MCF 10A (cell line): ENCODE data around the gene RDH14. TPM values are rescaled to one million over a fixed set of nuclear protein-coding genes. Genes with fewer than 3 reads are reported as not detected.

ENCODE experiments used
- BruUV-seq: library from RNA; stranded (reverse); fragments of 400-500 nt; replicated peaks from 2 replicates; lab custom pipeline; 2021; lab: Mats Ljungman, UMichigan
- CTCF ChIA-PET: fragments of 300-600 bp; sonication (Branson Sonifier 250); formaldehyde crosslinking; extraction: SDS; loops from one replicate; lab custom pipeline; 2021; ENCODE audit warnings: antibody characterized with exemption, inconsistent platforms; lab: Yijun Ruan, JAX
- POLR2A ChIA-PET: fragments of 300-600, 350-650 bp; sonication (Branson Sonifier 250); formaldehyde crosslinking; extraction: SDS; loops from one replicate; lab custom pipeline; 2020; ENCODE audit warnings: antibody characterized with exemption, inconsistent platforms; lab: Yijun Ruan, JAX
- DNase-seq: peaks from one replicate; pipeline ENCODE4 v3.0.0-alpha.2; 2018; ENCODE audit not compliant: unreplicated experiment
- H3K27ac Mint-ChIP-seq: one replicate; pipeline ENCODE4 v1.8.0; 2022; ENCODE audit warnings: mild to moderate bottlenecking, low read depth, mixed read lengths; ENCODE audit not compliant: unreplicated experiment
- H3K27me3 Mint-ChIP-seq: one replicate; pipeline ENCODE4 v1.8.0; 2022; ENCODE audit warnings: mixed read lengths; ENCODE audit not compliant: insufficient read depth, unreplicated experiment
- H3K36me3 Mint-ChIP-seq: one replicate; pipeline ENCODE4 v1.8.0; 2022; ENCODE audit warnings: mild to moderate bottlenecking, moderate library complexity, mixed read lengths; ENCODE audit not compliant: insufficient read depth, unreplicated experiment
- H3K4me1 Mint-ChIP-seq: one replicate; pipeline ENCODE4 v1.8.0; 2022; ENCODE audit warnings: mixed read lengths; ENCODE audit not compliant: insufficient read depth, unreplicated experiment
- H3K4me3 Mint-ChIP-seq: one replicate; pipeline ENCODE4 v1.8.0; 2022; ENCODE audit warnings: mild to moderate bottlenecking, moderate library complexity, mixed read lengths; ENCODE audit not compliant: unreplicated experiment
- H3K9me3 Mint-ChIP-seq: one replicate; pipeline ENCODE4 v1.8.0; 2022; ENCODE audit warnings: mixed read lengths; ENCODE audit not compliant: unreplicated experiment
- CTCF ChIP-seq: fragments of 200-600 bp; IDR thresholded peaks from one replicate; pipeline ENCODE4 v1.8.0; 2022; ENCODE audit warnings: antibody characterized with exemption, mild to moderate bottlenecking; ENCODE audit not compliant: unreplicated experiment
- intact Hi-C: fragments of 100-400 bp; cut with micrococcal nuclease; formaldehyde crosslinking; loops from 2 replicates; pipeline ENCODE4 v1.14.1; 2022
- total RNA-seq: library from RNA; stranded (reverse); gene quantifications from 2 replicates; pipeline ENCODE4 v1.2.3, GENCODE V29; 2022

The RDH14 gene
- total RNA-seq, 1 experiment from 2014 or later, result 19.2 TPM

- ChIA-PET POLR2A (interaction anchor here (0.6 to 0.7 kb wide), 2 partner anchors 10 to 123 kb away, joined by 3 to 4 read pairs; no protein-coding TSS in a partner anchor), CTCF (interaction anchor here (0.6 to 6.5 kb wide), 50 partner anchors 9 to 1347 kb away, joined by 3 to 44 read pairs (median 4); partner anchors contain the start of gene RDH14)
- Mint-ChIP-seq H3K4me3 (no peak overlapping the region), H3K4me1 (no peaks in the 10 kb centered on the region), H3K9me3 (no peaks in the 10 kb centered on the region), H3K27ac (no peak overlapping the region), H3K27me3 (no peaks in the 10 kb centered on the region), H3K36me3 (peaks cover 5% of the 10 kb centered on the region)
- no TSS peak for BruUV-seq
- TF ChIP-seq CTCF, result no peak
- intact Hi-C loops, result loop anchor here (1.0 to 10.0 kb wide), 7 partner anchors 85 to 1343 kb away; no protein-coding TSS in a partner anchor
- DNase-seq, result no peak
These were observed 40.5 kb downstream of the RDH14 start for GRCh38 chr2:18519914-18520450.

- no peaks in the 10 kb centered on the region for H3K4me1 Mint-ChIP-seq
- POLR2A ChIA-PET, result interaction anchor here (0.6 to 1.0 kb wide), 2 partner anchors 28 to 42 kb away, joined by 3 to 4 read pairs; partner anchors contain the start of gene RDH14
- H3K36me3 Mint-ChIP-seq, result peaks cover 5% of the 10 kb centered on the region
- H3K27ac Mint-ChIP-seq, result no peak overlapping the region
- intact Hi-C loops, result no loop called here
- BruUV-seq, result no TSS peak
- H3K9me3 Mint-ChIP-seq, result no peaks in the 10 kb centered on the region
- no peak for DNase-seq
- H3K4me3 Mint-ChIP-seq, result no peak overlapping the region
- CTCF ChIA-PET, result interaction anchor here (0.5 to 6.5 kb wide), 13 partner anchors 12 to 1747 kb away, joined by 3 to 36 read pairs (median 4); no protein-coding TSS in a partner anchor
- TF ChIP-seq CTCF, result no peak
- H3K27me3 Mint-ChIP-seq, result no peaks in the 10 kb centered on the region
These were observed 42.0 kb downstream of the RDH14 start for GRCh38 chr2:18518116-18519111.

- Mint-ChIP-seq H3K27me3 (no peaks in the 10 kb centered on the region), H3K9me3 (no peaks in the 10 kb centered on the region), H3K27ac (no peak overlapping the region), H3K36me3 (peaks cover 5% of the 10 kb centered on the region), H3K4me3 (no peak overlapping the region), H3K4me1 (no peaks in the 10 kb centered on the region)
- CTCF ChIA-PET, result interaction anchor here (0.6 to 6.5 kb wide), 7 partner anchors 13 to 1346 kb away, joined by 3 to 36 read pairs (median 3); no protein-coding TSS in a partner anchor
- intact Hi-C loops, result no loop called here
- no peak for DNase-seq
- POLR2A ChIA-PET, result interaction anchor here (1.5 kb wide), 1 partner anchor 43 kb away, joined by 4 read pairs; the partner anchor contains the start of gene RDH14
- no TSS peak for BruUV-seq
- no peak for TF ChIP-seq CTCF
These were observed 43.1 kb downstream of the RDH14 start for GRCh38 chr2:18517386-18517785.
